GM21528 (cell line): Measurements from ENCODE around the gene CADPS2.
"Not testable (repeated sequence)": the region's sequence is repeated elsewhere in the genome, so short reads cannot be mapped to it uniquely, and the experiment has no call there.

ENCODE experiments used
- ATAC-seq: cut with Tn5 transposase; IDR thresholded peaks from one replicate; pipeline ENCODE4 v1.9.1; 2021; ENCODE audit warnings: mild to moderate bottlenecking, moderate library complexity; ENCODE audit not compliant: unreplicated experiment, low FRiP score

CADPS2 gene

DNA sequence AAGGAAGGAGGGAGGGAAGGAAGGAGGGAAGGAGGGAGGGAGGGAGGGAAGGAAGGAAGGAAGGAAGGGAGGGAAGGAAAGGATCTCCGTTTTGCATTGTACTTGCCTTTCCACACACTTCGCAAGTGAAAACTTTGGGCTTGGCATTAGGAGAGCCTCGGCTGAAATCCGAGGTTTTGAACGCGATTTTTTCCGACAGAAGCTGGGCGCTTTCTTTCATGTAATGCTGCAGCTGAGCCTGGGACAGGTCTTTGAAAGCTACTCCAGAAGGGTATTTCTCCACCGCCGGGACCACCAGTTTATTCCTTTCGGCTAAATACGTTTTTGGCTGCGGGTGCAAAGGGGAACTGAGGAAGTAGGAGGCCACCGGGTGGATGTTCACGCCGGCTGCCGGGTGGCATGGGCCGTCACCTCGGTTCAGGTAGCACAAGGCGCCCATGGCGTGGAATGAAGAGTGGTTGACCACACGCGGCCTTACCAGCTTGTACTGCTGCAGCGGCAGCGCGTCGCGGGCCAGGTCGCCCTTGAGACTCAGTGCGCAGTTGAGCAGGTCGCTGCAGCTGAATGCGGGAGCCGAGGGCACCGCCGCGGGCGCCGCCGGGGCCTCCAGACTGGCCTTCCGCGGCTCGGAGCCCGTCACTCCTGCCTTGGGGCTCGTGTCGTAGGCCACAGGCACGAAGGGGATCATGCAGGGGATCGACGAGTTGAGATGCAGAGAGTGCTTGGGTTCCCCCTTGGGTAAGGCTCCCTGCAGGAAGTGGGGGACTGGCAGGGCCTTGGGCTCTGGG, 582.5 kb downstream of the CADPS2 start:
- ATAC-seq = no peak

DNA sequence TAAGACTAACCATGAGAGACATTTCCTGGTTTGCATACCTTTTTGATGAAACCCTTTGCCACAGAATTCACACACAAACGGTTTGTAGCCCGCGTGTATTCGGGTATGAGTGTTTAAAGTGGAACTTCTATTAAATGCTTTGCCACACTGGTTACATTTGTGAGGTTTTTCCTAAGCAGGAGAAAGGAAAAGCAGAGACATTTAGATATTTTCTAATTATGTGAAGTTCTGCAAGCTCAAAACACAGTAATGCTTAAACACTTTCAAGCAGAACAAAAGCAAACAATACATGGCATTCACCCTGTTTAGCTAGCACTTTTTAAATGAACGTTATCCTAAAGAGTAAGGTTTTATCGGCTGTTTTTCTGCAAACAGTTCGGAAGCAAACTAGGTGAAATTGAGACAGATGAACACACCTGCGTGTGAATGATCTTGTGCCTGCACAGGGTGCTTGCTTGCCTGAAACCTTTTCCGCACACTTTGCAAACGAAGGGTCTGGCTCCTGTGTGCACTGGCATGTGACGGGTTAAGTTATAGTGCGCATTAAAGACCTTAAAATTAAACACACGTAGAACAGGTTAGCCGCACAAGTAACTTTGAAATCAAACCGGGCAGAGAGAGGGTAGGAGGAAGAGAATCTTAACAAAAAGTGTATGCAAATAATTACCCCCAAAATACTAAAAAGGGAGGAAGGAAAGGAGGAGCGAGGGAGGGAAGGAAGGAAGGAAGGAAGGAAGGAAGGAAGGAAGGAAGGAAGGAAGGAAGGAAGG, 583.3 kb downstream of the CADPS2 start:
- ATAC-seq = no peak

GRCh38 chr7:122301858-122302760, 584.2 kb downstream of the CADPS2 start:
- ATAC-seq = no peak

- ATAC-seq = no peak
Measured at GRCh38 chr7:122300956-122301833, 585.1 kb downstream of the CADPS2 start.

GRCh38 chr7:122300211-122300932, 585.9 kb downstream of the CADPS2 start:
- no peak for ATAC-seq

DNA sequence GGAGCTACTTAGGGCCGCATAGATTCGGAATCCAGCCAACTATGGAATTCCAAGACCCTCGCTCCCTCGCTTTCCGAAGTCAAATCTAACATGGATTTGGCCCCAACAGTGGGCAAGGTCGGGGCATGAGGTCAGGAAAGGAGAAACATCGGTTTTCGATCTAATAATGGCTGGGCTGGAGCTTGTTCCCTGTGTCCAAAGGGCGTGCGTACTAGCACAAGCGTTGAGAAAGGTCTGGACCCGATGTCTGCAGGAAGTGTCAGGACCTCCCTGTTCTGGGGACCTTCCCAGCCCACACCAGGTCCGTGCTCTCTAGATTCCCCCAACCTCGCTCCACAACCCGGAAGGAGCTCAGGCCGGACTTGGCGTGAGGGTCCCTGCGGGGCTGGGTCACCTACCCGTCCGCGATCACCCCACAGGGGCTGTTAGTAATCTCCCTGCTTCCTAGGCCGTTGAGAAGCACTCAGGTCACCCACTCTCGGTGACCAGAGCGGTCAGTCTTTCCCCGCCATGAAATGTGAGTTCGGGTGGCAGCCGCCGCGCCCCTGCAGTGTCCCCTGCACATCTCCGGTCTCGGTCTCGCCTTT, 586.5 kb downstream of the CADPS2 start:
- ATAC-seq = no peak

GRCh38 chr7:122298618-122299017, 587.6 kb downstream of the CADPS2 start:
- ATAC-seq = no peak

DNA sequence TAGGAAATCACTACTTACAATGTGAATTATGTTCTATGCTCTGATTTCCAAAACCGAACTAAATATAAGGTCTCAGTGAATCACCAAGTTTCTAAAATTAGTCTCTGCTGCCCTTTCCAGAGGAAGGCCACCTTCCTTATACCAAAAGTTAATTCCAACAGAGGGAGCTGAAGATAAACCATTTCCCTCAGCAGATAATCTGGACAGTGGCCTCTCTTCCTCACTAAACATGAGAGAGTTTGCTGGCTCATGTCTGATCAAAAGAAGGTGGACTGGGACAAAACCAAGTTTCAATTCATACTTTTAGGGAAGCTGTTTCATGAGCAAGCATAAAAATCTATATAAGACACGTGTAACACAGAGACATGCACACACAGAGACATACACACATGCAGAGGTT, 588.1 kb downstream of the CADPS2 start:
- no peak for ATAC-seq

- ATAC-seq = no peak
Measured at GRCh38 chr7:122291189-122291588, 595.1 kb downstream of the CADPS2 start.

- ATAC-seq = no peak
Measured at GRCh38 chr7:122290476-122290875, 595.8 kb downstream of the CADPS2 start.

DNA sequence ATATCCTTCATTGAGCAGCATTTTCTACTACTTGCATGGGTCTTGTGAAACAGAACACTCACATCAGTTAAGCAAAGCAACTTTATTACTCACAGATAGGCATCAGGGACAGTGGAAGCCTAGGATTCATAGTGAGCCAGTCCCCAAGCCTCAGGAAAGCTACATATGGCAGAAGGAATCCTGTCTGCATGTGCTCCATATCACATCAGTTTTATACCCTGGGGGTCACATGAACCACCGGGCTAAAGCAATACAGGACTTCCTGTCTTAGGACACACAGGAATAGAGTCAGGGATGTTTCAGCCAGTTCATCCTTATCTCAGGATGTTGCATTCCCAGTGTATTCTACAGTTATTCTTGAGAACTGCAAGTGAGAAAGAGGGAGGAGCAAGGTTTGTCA, 596.8 kb downstream of the CADPS2 start:
- ATAC-seq = no peak

GRCh38 chr7:122284608-122285007, 601.7 kb downstream of the CADPS2 start:
- ATAC-seq = not testable (repeated sequence)

GRCh38 chr7:122273117-122273516, 613.1 kb downstream of the CADPS2 start:
- no peak for ATAC-seq

GRCh38 chr7:122269241-122269640, 617.0 kb downstream of the CADPS2 start:
- ATAC-seq = no peak
